Lower leg skin (tissue), 3 donors: ENCODE data around the gene SPHK2.

ENCODE experiments used
- CTCF ChIP-seq, 3 donors: fragments of 450-650 bp; IDR thresholded peaks; one replicate each; pipeline ENCODE4 v1.5.1; 2016; ENCODE audit warnings: antibody characterized with exemption in 3 of 3, mild to moderate bottlenecking in 3 of 3, moderate library complexity in 2 of 3
- POLR2A ChIP-seq, 2 donors: fragments of 450-650 bp; IDR thresholded peaks; one replicate each; pipeline ENCODE4 v1.6.1; 2016 to 2017; ENCODE audit warnings: antibody characterized with exemption in 2 of 2, mild to moderate bottlenecking in 1 of 2, moderate library complexity in 1 of 2

GRCh38 chr19:48636859-48637448 lies 17.6 kb downstream of the SPHK2 start, which contains the start of gene DBP:
- no peak for TF ChIP-seq CTCF (IDR thresholded peaks at IDR 0.05)
- TF ChIP-seq POLR2A (IDR thresholded peaks at IDR 0.05) = no peak
